GM18511 (cell line): ENCODE results near the gene LRP1B.

Experiments used
- ATAC-seq: cut with Tn5 transposase; IDR thresholded peaks from one replicate; pipeline ENCODE4 v1.9.1; 2021; ENCODE audit warnings: mild to moderate bottlenecking, moderate library complexity; ENCODE audit not compliant: unreplicated experiment

Gene LRP1B

GRCh38 chr2:141701618-141702017 is 429.2 kb downstream of the LRP1B start:
- ATAC-seq: no peak

GRCh38 chr2:141699573-141699972 is 431.2 kb downstream of the LRP1B start:
- ATAC-seq: no peak

GRCh38 chr2:141698500-141698899 is 432.3 kb downstream of the LRP1B start:
- ATAC-seq: no peak

GRCh38 chr2:141697035-141697434 is 433.8 kb downstream of the LRP1B start:
- no peak for ATAC-seq

GRCh38 chr2:141694180-141694579 is 436.6 kb downstream of the LRP1B start:
- ATAC-seq: no peak

GRCh38 chr2:141692829-141693228 is 438.0 kb downstream of the LRP1B start:
- no peak for ATAC-seq

GRCh38 chr2:141676139-141676538 is 454.7 kb downstream of the LRP1B start:
- ATAC-seq: no peak

- ATAC-seq: no peak
These were observed 464.6 kb downstream of the LRP1B start for GRCh38 chr2:141666191-141666590.

GRCh38 chr2:141660232-141660631 is 470.6 kb downstream of the LRP1B start:
- ATAC-seq: no peak

- no peak for ATAC-seq
These were observed 476.5 kb downstream of the LRP1B start for GRCh38 chr2:141654311-141654710.

- no peak for ATAC-seq
These were observed 477.6 kb downstream of the LRP1B start for GRCh38 chr2:141653184-141653583.

GRCh38 chr2:141652308-141652707 is 478.5 kb downstream of the LRP1B start:
- ATAC-seq: no peak

GRCh38 chr2:141647353-141647752 is 483.5 kb downstream of the LRP1B start:
- no peak for ATAC-seq

GRCh38 chr2:141641462-141641861 is 489.4 kb downstream of the LRP1B start:
- no peak for ATAC-seq

GRCh38 chr2:141639809-141640208 is 491.0 kb downstream of the LRP1B start:
- ATAC-seq: no peak

GRCh38 chr2:141633132-141633531 is 497.7 kb downstream of the LRP1B start:
- ATAC-seq: no peak

- ATAC-seq: no peak
These were observed 500.3 kb downstream of the LRP1B start for GRCh38 chr2:141630407-141630930.

GRCh38 chr2:141620372-141620771 is 510.4 kb downstream of the LRP1B start:
- ATAC-seq: no peak

- ATAC-seq: no peak
These were observed 512.4 kb downstream of the LRP1B start for GRCh38 chr2:141618457-141618856.

- ATAC-seq: no peak
These were observed 518.8 kb downstream of the LRP1B start for GRCh38 chr2:141611981-141612380.

- ATAC-seq: no peak
These were observed 519.6 kb downstream of the LRP1B start for GRCh38 chr2:141611176-141611571.

- ATAC-seq: no peak
These were observed 520.1 kb downstream of the LRP1B start for GRCh38 chr2:141610564-141611175.

- ATAC-seq: no peak
These were observed 525.7 kb downstream of the LRP1B start for GRCh38 chr2:141605163-141605562.
